ENCODE data around the gene PSMC3IP.

DNA sequence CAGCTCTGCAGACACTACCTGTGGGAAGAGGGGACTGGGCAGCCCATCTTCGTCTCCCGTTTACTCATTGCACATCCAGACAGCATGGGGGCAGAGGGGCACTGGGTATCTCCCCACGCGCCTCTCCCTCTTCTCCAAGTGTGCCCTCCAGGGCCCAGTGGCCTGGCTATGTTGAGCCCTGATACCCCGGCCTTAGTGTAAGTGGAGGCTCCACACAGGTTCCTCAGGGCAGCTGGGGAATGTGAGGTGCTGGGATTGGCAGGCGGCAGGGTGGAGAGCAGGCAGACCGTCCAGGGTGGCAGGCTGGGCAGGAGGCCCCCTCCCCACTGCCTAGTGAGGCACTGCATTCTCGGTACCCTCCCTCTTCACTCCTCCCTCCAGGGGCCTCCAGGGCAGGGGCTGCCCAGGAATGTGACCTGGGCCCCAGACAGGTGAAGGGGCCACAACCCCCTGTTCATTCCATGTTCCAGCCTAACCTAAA is 54.7 kb downstream of the PSMC3IP start:
- TF ChIP-seq, protein P1, sequence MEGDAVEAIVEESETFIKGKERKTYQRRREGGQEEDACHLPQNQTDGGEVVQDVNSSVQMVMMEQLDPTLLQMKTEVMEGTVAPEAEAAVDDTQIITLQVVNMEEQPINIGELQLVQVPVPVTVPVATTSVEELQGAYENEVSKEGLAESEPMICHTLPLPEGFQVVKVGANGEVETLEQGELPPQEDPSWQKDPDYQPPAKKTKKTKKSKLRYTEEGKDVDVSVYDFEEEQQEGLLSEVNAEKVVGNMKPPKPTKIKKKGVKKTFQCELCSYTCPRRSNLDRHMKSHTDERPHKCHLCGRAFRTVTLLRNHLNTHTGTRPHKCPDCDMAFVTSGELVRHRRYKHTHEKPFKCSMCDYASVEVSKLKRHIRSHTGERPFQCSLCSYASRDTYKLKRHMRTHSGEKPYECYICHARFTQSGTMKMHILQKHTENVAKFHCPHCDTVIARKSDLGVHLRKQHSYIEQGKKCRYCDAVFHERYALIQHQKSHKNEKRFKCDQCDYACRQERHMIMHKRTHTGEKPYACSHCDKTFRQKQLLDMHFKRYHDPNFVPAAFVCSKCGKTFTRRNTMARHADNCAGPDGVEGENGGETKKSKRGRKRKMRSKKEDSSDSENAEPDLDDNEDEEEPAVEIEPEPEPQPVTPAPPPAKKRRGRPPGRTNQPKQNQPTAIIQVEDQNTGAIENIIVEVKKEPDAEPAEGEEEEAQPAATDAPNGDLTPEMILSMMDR (IDR thresholded peaks at IDR 0.05): no peak
- no peak for TF ChIP-seq POLR2A (IDR thresholded peaks at IDR 0.05)
- no peak for TF ChIP-seq POLR2AphosphoS5 (IDR thresholded peaks at IDR 0.05)
